Fibroblast of skin of right biceps (primary cell): Measurements from ENCODE around the gene KHDRBS2.
"Not testable (repeated sequence)": the region's sequence is repeated elsewhere in the genome, so short reads cannot be mapped to it uniquely, and the experiment has no call there.

Experiments
- DNase-seq: peaks from one replicate; pipeline ENCODE4 v3.0.0-alpha.2; 2013

Gene KHDRBS2

DNA sequence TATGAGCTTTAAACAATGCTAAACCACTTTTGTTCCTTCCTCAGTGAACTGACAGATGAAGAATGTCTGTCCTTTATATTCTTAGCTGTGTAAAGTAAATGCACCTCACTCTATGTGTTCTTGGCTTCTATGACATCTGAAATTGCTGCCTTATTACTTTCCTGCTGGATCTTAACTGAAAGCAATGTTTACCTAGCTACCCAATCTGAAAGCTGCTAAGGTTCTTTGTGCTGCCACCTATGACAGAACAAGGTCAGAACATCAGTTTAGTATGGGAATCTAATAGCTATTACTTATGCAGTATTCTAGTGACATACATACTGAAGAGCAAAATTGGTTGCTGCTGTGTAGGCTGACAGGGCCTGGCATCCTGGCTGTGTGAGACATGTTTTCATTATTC is 444.1 kb downstream of the KHDRBS2 start:
- no peak for DNase-seq

DNA sequence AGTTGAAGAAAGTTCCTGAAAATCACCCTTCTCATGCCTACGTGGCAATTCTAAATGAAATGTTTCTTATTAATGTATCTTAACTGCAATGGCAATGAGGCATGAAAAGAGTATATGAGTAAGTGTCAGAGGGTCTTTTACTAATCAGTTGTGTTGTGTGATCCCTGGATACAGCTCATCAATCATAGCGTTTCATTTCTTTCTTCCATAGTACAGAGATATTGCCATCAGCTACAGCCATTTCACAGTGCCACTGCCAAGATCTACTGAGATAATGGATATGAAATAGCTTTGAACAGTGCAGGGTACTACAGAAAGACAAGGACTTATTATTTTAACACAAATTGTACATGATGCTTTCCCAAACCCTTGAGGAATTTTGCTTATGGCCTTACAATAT is 450.8 kb downstream of the KHDRBS2 start:
- no peak for DNase-seq

- DNase-seq = no peak
These were observed 452.8 kb downstream of the KHDRBS2 start for GRCh38 chr6:61833176-61833755.

DNA sequence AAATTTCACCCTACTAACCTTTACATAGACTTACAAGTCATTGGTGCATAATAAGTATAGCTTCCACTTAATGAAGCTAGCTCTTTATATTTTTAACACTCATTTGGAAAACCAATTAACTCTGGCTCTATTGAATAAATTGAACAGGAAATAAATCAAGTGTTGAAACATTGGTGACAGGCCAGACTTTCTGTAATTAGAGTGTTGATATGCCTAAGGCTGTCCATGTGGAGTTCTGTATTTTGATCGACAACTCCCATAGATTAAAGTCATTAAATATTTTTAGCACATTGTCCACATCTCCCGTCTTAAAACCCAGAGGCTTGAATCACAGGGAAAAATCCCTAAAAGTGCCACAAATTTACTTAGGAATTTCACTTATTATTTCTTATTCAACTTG is 468.3 kb downstream of the KHDRBS2 start:
- DNase-seq = no peak

GRCh38 chr6:61810047-61810446 is 476.0 kb downstream of the KHDRBS2 start:
- DNase-seq = no peak

GRCh38 chr6:61809004-61809595 is 476.9 kb downstream of the KHDRBS2 start:
- DNase-seq = no peak

GRCh38 chr6:61787998-61788397 is 498.0 kb downstream of the KHDRBS2 start:
- DNase-seq = no peak

DNA sequence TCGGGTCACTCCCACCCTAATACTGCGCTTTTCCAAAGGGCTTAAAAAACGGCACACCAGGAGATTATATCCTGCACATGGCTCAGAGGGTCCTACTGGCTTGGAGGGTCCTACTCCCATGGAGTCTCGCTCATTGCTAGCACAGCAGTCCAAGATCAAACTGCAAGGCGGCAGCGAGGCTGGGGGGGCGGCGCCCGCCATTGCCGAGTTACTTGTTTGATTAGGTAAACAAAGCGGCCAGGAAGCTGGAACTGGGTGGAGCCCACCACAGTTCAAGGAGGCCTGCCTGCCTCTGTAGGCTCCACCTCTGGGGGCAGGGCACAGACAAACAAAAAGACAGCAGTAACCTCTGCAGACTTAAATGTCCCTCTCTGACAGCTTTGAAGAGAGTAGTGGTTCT is 516.6 kb downstream of the KHDRBS2 start:
- DNase-seq = not testable (repeated sequence)

DNA sequence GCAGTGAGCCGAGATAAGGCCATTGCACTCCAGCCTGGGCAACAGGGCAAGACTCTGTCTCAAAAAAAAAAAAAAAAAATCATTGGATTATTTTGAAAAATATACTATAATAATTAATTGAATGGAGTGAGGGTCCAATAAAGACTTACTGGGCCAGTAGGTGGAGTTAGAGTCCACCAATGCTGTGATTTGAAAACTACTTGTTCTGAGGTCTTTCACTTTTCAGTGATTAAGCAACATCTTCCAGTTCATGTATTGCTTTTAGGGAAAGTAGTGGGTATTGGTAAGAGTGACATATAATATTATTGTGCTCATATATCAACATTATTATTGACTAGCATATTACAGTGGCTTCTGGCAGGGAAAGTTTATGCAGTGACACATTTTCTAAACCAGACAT is 530.3 kb downstream of the KHDRBS2 start:
- no peak for DNase-seq

GRCh38 chr6:61751986-61752385 is 534.0 kb downstream of the KHDRBS2 start:
- no peak for DNase-seq

DNA sequence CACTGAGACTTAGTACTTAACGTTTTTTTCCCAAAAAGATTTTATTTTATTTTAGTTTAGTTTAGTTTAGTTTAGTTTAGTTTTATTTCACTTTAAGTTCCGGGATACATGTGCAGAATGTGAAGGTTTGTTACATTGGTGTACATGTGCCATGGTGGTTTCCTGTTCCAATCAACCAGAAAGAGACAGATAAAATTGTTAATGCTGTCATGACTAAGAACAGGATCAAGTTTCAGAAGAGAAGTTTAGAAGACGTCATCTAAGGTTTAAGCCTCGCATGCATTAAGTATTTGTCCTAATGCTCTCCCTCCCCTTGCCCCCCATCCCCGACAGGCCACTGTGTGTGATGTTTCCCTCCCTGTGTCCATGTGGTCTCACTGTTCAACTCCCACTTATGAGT is 540.0 kb downstream of the KHDRBS2 start:
- no peak for DNase-seq

DNA sequence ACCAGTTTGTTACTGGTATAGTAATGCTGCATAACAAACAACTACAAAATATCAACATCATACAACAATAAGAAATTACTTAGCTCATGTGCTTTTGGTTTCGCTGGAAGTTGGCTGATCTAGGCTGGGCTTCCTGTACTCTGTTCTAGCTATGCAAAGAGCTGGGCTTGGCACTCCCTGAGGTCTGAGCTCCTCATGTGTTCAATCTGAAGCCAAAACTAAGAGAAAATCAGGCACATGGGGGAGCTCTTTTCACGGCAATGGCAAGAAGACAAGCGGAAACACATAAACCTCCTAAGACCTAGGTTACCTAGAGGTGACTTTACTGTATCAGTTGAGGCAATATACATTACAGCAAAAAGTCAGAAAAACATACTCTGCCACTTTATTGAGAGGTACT is 574.2 kb downstream of the KHDRBS2 start:
- no peak for DNase-seq

GRCh38 chr6:61688165-61688564 is 597.9 kb downstream of the KHDRBS2 start:
- DNase-seq = no peak

- DNase-seq = no peak
These were observed 603.5 kb downstream of the KHDRBS2 start for GRCh38 chr6:61682562-61682961.

DNA sequence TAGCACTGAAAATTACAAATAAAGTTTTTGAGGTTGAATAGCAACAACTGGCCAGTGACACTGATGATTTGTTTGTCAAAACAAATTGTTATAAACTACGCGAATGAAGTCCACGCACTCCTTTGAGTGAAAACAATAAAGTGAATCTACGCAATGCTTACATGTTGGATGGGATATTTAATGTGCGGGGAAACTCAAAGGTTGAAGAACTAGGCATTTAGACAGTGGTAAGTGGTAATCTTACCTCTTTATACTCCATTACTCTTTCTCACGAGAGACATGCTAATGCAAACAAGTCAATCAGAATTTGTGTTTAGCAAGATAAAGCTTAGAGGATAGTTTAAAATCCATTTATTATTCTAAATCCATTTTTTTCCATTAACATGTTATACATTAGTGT is 606.4 kb downstream of the KHDRBS2 start:
- DNase-seq = no peak

DNA sequence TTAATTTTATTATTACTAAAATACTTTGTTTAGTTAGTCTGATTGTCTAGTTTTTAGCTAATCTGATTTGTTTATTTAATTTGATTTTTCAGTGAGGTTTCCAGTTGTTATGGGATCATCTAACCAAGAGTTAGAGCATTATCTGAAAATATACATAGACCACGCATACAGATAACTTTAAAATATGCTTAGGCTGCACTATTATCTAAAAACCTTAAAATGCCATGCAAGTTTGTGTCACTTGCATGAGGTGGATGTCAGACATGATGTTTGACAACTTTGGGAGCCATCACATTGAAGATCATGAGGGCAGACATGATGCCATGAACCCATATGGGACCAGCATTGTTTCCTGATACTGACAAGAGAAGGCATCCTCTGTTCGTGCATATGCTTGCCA is 610.3 kb downstream of the KHDRBS2 start:
- DNase-seq = no peak

GRCh38 chr6:61649845-61650244 is 636.2 kb downstream of the KHDRBS2 start:
- DNase-seq = no peak

DNA sequence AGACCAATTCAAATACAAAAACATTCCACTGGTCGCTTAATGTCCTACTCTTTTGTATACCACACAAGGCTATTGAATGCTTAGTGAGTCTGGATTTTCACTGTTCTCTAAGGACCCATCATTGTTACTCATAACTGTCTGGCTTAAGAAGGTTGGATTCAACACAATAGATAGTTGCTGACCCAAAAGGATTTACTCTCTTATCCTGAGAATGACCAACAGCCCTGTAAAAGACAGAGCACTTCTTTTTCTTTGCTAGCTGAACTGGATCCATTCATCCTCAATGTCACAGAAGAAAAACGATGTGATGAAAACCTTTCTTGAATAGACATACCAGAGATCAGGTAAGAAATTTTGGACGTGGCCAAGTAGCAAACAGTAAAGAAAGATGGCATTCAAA is 645.6 kb downstream of the KHDRBS2 start:
- no peak for DNase-seq
